IMR-90 (cell line): ENCODE measurements around the gene NUP210. TPM values are rescaled to one million over a fixed set of nuclear protein-coding genes. Genes with fewer than 3 reads are reported as not detected.

Experiments
- ATAC-seq: fragments of 200-7000 bp; cut with Tn5 transposase; 2 replicates; pipeline ENCODE4 v1.9.1; 2020; ENCODE audit warnings: low read depth, mild to moderate bottlenecking, moderate library complexity
- BruUV-seq: library from RNA; stranded (reverse); fragments of 400-500 nt; replicated peaks from 2 replicates; lab custom pipeline; 2021; lab: Mats Ljungman, UMichigan
- CTCF ChIA-PET: fragments of 300-600 bp; formaldehyde crosslinking; extraction: SDS; loops from one replicate; lab custom pipeline; 2021; ENCODE audit warnings: antibody characterized with exemption; lab: Yijun Ruan, JAX
- POLR2A ChIA-PET: fragments of 300-600 bp; sonication (Branson Sonifier 250); formaldehyde crosslinking; loops from one replicate; lab custom pipeline; 2022; ENCODE audit warnings: antibody characterized with exemption; ENCODE audit not compliant: unreplicated experiment; lab: Charles Lee
- DNase-seq: peaks from one replicate; pipeline ENCODE4 v3.0.0; 2013
- H2AFZ ChIP-seq: replicated peaks from 2 replicates; pipeline ENCODE3; 2013; ENCODE audit warnings: low read length, mild to moderate bottlenecking; ENCODE audit not compliant: poor library complexity
- H2AK5ac ChIP-seq: 2 replicates; pipeline ENCODE4 v1.6.1; 2013; ENCODE audit warnings: low read depth, low read length, inconsistent platforms
- H2AK9ac ChIP-seq: replicated peaks from 2 replicates; pipeline ENCODE3; 2013; ENCODE audit warnings: mild to moderate bottlenecking, low read depth, low read length, moderate library complexity; ENCODE audit not compliant: poor library complexity
- H2BK120ac ChIP-seq: 2 replicates; pipeline ENCODE4 v1.6.1; 2013; ENCODE audit warnings: low read depth, low read length, inconsistent platforms
- H2BK15ac ChIP-seq: 3 replicates; pipeline ENCODE4 v1.6.1; 2013; ENCODE audit warnings: low read depth, low read length, inconsistent platforms
- H2BK20ac ChIP-seq: 2 replicates; pipeline ENCODE4 v1.6.1; 2013; ENCODE audit warnings: low read depth, mild to moderate bottlenecking, inconsistent platforms, low read length, moderate library complexity
- H2BK5ac ChIP-seq: 2 replicates; pipeline ENCODE4 v1.6.1; 2013; ENCODE audit warnings: mild to moderate bottlenecking, low read depth, low read length, inconsistent platforms; ENCODE audit not compliant: poor library complexity, severe bottlenecking
- H3K14ac ChIP-seq: replicated peaks from 2 replicates; pipeline ENCODE4 v1.6.1; 2013; ENCODE audit warnings: low read depth, low read length, inconsistent platforms
- H3K18ac ChIP-seq: 2 replicates; pipeline ENCODE4 v1.6.1; 2013; ENCODE audit warnings: low read depth, low read length, control low read depth
- H3K23ac ChIP-seq: 2 replicates; pipeline ENCODE4 v1.6.1; 2013; ENCODE audit warnings: low read depth, low read length, inconsistent platforms
- H3K27ac ChIP-seq: 2 replicates; pipeline ENCODE4 v1.5.1; 2013; ENCODE audit warnings: mild to moderate bottlenecking, control low read depth, low read length; ENCODE audit not compliant: insufficient read depth
- H3K27me3 ChIP-seq: 2 replicates; pipeline ENCODE4 v1.6.1; 2013; ENCODE audit warnings: low read length; ENCODE audit not compliant: control insufficient read depth, insufficient read depth
- H3K36me3 ChIP-seq: 2 replicates; pipeline ENCODE4 v1.6.1; 2013; ENCODE audit warnings: low read length, mixed read lengths; ENCODE audit not compliant: control insufficient read depth, insufficient read depth
- H3K4ac ChIP-seq: 2 replicates; pipeline ENCODE4 v1.6.1; 2013; ENCODE audit warnings: low read depth, low read length, inconsistent platforms
- H3K4me1 ChIP-seq: 2 replicates; pipeline ENCODE4 v1.6.1; 2013; ENCODE audit warnings: low read length, mixed read lengths; ENCODE audit not compliant: control insufficient read depth, insufficient read depth
- H3K4me2 ChIP-seq: 2 replicates; pipeline ENCODE4 v1.6.1; 2013; ENCODE audit warnings: low read depth, mild to moderate bottlenecking, control low read depth, low read length, moderate library complexity
- H3K4me3 ChIP-seq: 2 replicates; pipeline ENCODE4 v1.5.1; 2013; ENCODE audit warnings: low read depth, mild to moderate bottlenecking, control low read depth, low read length, moderate library complexity; ENCODE audit not compliant: insufficient read depth
- H3K56ac ChIP-seq: 2 replicates; pipeline ENCODE4 v1.6.1; 2013; ENCODE audit warnings: low read length, inconsistent platforms; ENCODE audit not compliant: insufficient read depth; ENCODE audit errors: extremely low read depth
- H3K79me1 ChIP-seq, 2 experiments: 2 replicates each; pipeline ENCODE4 v1.6.1; 2013; ENCODE audit warnings: low read length in 2 of 2, inconsistent platforms in 1 of 2, low read depth in 1 of 2
- H3K9ac ChIP-seq: 2 replicates; pipeline ENCODE4 v1.6.1; 2013; ENCODE audit warnings: low read depth, low read length, control low read depth
- H3K9me1 ChIP-seq: 2 replicates; pipeline ENCODE4 v1.6.1; 2013; ENCODE audit warnings: low read length, inconsistent platforms; ENCODE audit not compliant: insufficient read depth
- H3K9me3 ChIP-seq: 2 replicates; pipeline ENCODE4 v1.6.1; 2013; ENCODE audit warnings: low read length; ENCODE audit not compliant: control insufficient read depth, insufficient read depth
- H4K20me1 ChIP-seq: 2 replicates; pipeline ENCODE4 v1.6.1; 2013; ENCODE audit warnings: low read length, inconsistent platforms; ENCODE audit not compliant: insufficient read depth
- H4K5ac ChIP-seq: 2 replicates; pipeline ENCODE4 v1.6.1; 2013; ENCODE audit warnings: mild to moderate bottlenecking, low read depth, low read length, control low read depth
- H4K8ac ChIP-seq, 2 experiments: 2 replicates each; pipeline ENCODE4 v1.6.1; 2013; ENCODE audit warnings: low read depth in 2 of 2, low read length in 2 of 2, control low read depth in 1 of 2, inconsistent platforms in 1 of 2
- H4K91ac ChIP-seq: 2 replicates; pipeline ENCODE4 v1.6.1; 2013; ENCODE audit warnings: low read depth, low read length, inconsistent platforms; ENCODE audit not compliant: insufficient read depth
- BHLHE40 ChIP-seq: fragments of 150-350 bp; IDR thresholded peaks from 2 replicates; pipeline ENCODE4 v1.6.1; 2016; ENCODE audit warnings: mild to moderate bottlenecking, low read depth, low read length
- CEBPB ChIP-seq: IDR thresholded peaks from 2 replicates; pipeline ENCODE4 v1.6.1; 2012; ENCODE audit warnings: low read depth, low read length, improper control_type of control experiment
- NFE2L2 ChIP-seq: fragments of 150-350 bp; IDR thresholded peaks from 2 replicates; pipeline ENCODE4 v1.6.1; 2016; ENCODE audit warnings: low read depth, mild to moderate bottlenecking, low read length
- RCOR1 ChIP-seq: IDR thresholded peaks from 2 replicates; pipeline ENCODE4 v1.6.1; 2012; ENCODE audit warnings: mild to moderate bottlenecking, low read length, improper control_type of control experiment; ENCODE audit not compliant: insufficient replicate concordance
- SMC3 ChIP-seq: fragments of 150-350 bp; IDR thresholded peaks from 2 replicates; pipeline ENCODE4 v1.6.1; 2016; ENCODE audit warnings: low read depth, mild to moderate bottlenecking, antibody characterized with exemption, low read length, moderate library complexity
- WGBS, 2 experiments: methylation state at CpG; one replicate each; pipeline versions ENCODE4 v1.1.5 to v1.1.7; 2013; ENCODE audit warnings: missing lambda C conversion rate in 2 of 2; ENCODE audit not compliant: insufficient read length in 1 of 2; ENCODE audit errors: extremely low coverage in 2 of 2; 5-methylcytosine and 5-hydroxymethylcytosine counted together
- dilution Hi-C: fragments of 300-500 bp; cut with HindIII; formaldehyde crosslinking; loops from one replicate; pipeline ENCODE4 v1.14.3; 2018; ENCODE audit warnings: low sequenced_read_pairs; ENCODE audit not compliant: unreplicated experiment
- in situ Hi-C: fragments of 300-500 bp; cut with MboI; formaldehyde crosslinking; loops from 3 replicates; pipeline ENCODE4 v1.14.3; 2019; ENCODE audit warnings: low sequenced_read_pairs, inconsistent platforms, mixed read lengths
- intact Hi-C: fragments of 100-400 bp; cut with micrococcal nuclease; formaldehyde crosslinking; loops from 2 replicates; pipeline ENCODE4 v1.10.0; 2022
- polyA plus RNA-seq, 3 experiments: library from polyadenylated mRNA; depleted of rRNA; stranded (reverse); fragments of >200 nt; gene quantifications; 2 replicates each; pipeline ENCODE4 v1.2.3, GENCODE V29; 2012; ENCODE audit warnings: low replicate concordance in 1 of 3
- total RNA-seq: library from RNA; depleted of rRNA; stranded (reverse); fragments of >200 nt; gene quantifications from 2 replicates; pipeline ENCODE4 v1.2.3, GENCODE V29; 2012

Gene NUP210
- total and polyA plus RNA-seq, 2 of the 4 experiments (the other 2 are of a cell fraction): under 0.01 to 0.03 TPM

GRCh38 chr3:13368834-13369233 is 51.3 kb downstream of the NUP210 start:
- H3K27ac ChIP-seq: no peak overlapping the region
- POLR2A ChIA-PET: no interaction called here
- no peak overlapping the region for H3K4me3 ChIP-seq
- H3K36me3 ChIP-seq: no peaks in the 10 kb centered on the region
- H2AK5ac ChIP-seq: no peak overlapping the region
- no peak overlapping the region for H3K14ac ChIP-seq
- dilution Hi-C loops (no loop called here), in situ Hi-C loops (no loop called here), intact Hi-C loops (no loop called here)
- H3K4me2 ChIP-seq: no peak overlapping the region
- peaks cover 3% of the 10 kb centered on the region; the same call in 1 of the 2 replicates for H3K9me1 ChIP-seq
- no peak overlapping the region for H2BK120ac ChIP-seq
- BruUV-seq: no TSS peak
- H4K5ac ChIP-seq: no peak overlapping the region
- no peak overlapping the region for H4K91ac ChIP-seq
- no peak overlapping the region for H3K23ac ChIP-seq
- no peaks in the 10 kb centered on the region for H3K79me1 ChIP-seq
- H3K27me3 ChIP-seq: no peaks in the 10 kb centered on the region; the same call in 1 of the 2 replicates
- H3K9me3 ChIP-seq: no peaks in the 10 kb centered on the region
- peaks cover 2% of the 10 kb centered on the region; the same call in 1 of the 2 replicates for H3K4me1 ChIP-seq
- H3K4ac ChIP-seq: no peak overlapping the region
- H3K9ac ChIP-seq: no peak overlapping the region
- no peak for ATAC-seq
- no peak overlapping the region for H4K8ac ChIP-seq
- no peak overlapping the region for H2BK20ac ChIP-seq
- H2AK9ac ChIP-seq: no peak overlapping the region
- DNase-seq: no peak
- no peak overlapping the region for H3K56ac ChIP-seq
- H3K18ac ChIP-seq: no peak overlapping the region
- no peak overlapping the region for H2AFZ ChIP-seq
- 93% methylated on average over 3 of the region's 6 CpGs; no CpG with 5 or more reads in 1 of the 2 experiments for WGBS, 2 experiments
- CTCF ChIA-PET: no interaction called here
- no peak overlapping the region for H2BK5ac ChIP-seq
- no peaks in the 10 kb centered on the region for H4K20me1 ChIP-seq
- no peak overlapping the region for H2BK15ac ChIP-seq
- TF ChIP-seq BHLHE40: no peak
- TF ChIP-seq NFE2L2: no peak
- TF ChIP-seq CEBPB: no peak
- TF ChIP-seq SMC3: no peak
- TF ChIP-seq RCOR1: no peak
